NCI-H1436 (cell line): Measurements from ENCODE around the gene B4GALT1.
"Not testable (repeated sequence)": the region's sequence is repeated elsewhere in the genome, so short reads cannot be mapped to it uniquely, and the experiment has no call there.

Source experiments
- DNase-seq: peaks from one replicate; lab custom pipeline; 2025; lab: John Stamatoyannopoulos, UW

The B4GALT1 gene

DNA sequence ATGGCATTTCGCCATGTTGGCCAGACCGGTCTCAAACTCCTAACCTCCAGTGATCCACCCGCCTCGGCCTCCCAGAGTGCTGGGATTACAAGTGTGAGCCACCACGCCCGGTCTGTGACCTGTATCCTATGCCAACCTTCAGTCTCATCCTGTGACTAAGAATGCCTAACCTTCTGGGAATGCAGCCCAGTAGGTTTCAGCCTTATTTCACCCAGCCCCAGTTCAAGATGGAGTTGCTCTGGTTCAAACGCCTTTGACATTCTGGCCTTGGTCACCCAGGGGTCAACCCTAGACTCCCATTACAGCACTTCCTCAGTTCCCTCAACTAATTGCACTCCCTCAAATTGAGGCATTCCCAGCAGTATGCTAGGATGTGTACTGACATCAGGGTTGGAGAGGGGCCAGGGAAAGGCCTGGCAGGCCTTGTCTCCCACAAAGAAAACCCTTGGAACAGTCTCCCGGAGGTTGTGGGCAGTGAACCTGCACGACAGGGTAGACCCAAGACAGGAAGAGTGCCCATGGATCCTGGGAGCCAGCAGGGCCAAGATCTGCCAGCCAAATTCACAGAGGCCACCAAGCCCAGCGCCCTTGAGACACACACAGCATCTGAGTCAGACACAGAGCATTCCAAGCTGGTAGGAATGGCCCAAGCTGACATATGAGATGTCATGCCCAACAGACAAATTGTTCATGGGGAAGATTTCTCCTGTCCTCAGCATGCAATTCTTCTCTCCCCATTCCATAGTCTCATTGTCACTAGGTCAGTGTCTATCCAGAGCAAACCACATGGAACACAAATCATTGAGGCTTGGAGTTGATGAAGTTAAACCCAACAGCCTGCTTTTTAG lies 65.8 kb downstream of the B4GALT1 start:
- DNase-seq: no peak

DNA sequence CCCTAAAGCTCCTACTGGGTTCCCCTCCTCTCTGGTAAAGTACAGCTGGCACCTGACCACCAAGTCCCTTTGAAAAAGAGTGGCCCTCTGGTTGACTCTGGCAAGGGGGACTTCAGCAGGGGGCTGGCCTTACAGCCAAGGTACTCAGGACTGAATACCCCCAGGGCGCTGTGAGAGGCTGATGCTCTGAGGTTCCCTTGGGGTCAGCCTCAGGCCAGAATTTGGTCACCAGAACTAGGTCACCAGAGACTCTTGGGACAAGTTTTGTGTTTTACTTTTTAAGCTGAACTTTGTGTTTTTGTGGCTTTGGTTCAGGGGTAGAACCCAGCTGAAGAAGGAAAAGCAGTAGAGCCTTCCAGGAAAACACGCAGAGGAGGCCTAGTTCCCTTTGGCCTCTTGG lies 67.4 kb downstream of the B4GALT1 start:
- DNase-seq: no peak

DNA sequence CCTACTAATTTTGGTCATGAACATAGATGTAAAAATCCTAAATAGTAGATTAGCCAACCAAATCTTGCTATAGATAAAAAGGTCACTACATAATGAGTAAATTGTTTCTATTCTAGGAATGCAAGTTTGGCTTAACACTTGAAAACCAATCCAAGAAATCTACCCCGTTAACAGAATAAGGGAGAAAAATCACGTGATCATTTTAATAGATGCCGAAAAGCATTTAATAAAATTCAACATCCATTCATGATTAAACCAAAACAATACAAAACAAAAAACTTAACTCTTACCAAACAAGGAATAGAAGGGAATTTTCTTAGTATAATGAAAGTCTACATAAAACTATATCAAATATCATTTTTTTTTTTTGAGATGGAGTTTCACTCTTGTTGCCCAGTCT lies 69.9 kb downstream of the B4GALT1 start:
- no peak for DNase-seq

DNA sequence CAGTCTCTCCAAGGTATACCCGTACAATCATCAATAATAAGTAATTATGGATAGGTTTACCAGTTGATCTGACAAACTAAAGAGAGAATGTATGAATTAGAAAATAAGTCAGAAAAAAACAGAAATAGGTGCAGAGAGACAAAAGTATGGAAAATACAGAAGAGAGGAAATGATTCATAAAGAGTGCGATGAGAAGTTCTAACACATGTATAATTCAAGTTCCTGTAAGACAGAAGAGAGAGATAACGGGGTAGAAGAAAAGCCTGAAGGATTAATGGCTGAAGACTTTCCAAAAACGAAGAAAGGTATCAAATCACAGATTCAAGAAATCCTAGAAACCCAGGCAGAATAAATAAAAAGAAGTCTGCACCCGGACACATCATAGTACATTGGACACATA lies 74.5 kb downstream of the B4GALT1 start:
- DNase-seq: no peak

DNA sequence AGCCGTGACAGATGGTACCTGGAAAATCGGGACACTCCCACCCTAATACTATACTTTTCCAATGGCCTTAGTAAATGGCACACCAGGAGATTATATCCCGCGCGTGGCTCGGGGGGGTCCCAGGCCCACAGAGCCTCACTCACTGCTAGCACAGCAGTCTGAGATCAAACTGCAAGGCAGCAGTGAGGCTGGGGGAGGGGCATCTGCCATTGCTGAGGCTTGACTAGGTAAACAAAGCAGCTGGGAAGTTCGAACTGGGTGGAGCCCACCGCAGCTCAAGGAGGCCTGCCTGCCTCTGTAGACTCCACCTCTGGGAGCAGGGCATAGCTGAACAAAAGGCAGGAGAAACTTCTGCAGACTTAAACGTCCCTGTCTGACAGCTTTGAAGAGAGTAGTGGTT lies 81.5 kb downstream of the B4GALT1 start:
- not testable (repeated sequence) for DNase-seq

DNA sequence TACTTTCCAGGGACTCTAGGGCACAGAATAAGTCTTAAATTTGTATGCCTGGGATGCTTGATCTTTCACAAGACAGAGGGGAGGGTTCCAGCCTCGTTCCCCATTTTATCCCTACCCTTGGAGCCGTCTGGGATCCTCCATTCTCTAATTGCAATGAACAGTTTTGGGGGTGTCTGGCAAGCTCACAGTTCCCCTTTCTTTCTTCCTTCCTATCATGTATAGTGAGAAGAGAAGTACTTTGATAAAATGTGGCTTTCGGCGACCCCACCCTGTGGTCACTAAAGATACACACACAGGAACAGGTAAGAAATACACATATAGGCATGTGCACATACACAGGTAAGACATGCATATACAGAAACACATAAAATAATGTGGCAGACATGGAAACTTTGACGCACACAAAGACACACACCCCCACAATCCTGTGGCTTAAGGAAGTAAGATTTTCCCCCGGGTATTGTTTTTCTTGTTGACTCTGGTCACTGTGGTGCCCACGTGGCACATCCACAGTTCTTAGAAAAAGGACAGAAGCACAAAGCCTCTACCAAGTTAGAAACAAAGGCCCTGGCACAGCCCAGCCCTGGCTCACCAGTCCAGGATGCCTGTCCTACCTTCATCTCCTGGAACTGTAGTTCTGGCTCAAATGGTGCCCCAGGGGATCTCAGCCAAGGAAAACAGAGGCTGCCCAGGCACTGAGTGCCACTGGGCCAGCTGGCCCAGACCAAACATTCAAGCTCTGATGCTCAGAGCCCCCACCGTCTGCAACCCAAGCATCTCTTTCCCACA lies 84.4 kb downstream of the B4GALT1 start:
- DNase-seq: no peak

DNA sequence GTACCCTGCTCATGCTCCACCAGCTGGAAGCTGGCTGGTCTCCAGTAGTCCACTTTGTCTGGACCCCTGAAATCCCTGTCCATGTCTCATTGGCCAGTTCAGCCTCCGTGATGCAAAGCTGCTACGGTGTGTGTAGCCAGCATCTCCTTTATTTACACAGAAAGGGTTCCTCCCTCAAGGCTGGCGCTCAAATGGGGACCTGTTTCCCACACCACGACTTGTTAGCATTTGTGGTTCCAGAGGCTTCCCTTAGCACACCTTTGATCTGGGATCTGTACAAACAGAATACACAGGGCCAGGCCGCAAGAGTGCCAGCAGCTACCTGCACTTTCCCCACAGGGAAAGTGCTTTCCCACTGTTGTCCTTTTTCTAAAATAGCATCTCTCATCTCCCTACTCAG lies 85.0 kb downstream of the B4GALT1 start:
- DNase-seq: no peak

DNA sequence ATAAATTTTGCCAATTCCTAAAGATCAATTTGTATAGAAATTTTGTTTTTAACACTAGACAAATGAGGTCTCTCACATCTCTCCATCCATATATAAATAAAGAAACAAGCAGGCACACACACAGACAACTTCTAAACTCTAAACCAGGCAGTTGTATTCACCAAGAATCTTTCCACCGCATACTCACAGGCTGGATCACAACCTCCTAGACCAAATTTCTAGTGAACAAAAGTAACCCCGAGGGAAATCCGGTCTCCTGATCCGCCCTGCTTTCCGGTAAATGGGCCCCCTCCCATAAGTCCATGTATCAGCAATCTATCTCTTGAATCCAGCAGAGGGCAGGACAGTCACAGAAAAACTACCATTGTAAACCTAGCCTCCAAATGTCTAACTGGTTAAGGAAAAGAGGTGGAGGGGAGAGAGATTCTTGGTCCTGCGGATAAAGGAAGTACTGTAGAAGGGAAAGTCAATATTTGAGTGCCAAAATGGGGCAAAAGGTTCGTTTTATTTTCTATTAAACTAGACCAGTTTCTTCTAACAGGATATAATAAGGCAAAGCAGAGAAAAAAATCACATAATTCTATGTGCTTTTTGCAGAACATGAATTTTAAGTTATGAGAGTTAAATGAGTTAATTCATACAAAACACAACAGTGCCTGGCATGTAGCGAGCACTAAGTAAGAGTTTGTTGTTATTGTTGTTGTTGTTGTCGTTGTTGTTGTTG lies 85.8 kb downstream of the B4GALT1 start:
- DNase-seq: peak; percentile 78

DNA sequence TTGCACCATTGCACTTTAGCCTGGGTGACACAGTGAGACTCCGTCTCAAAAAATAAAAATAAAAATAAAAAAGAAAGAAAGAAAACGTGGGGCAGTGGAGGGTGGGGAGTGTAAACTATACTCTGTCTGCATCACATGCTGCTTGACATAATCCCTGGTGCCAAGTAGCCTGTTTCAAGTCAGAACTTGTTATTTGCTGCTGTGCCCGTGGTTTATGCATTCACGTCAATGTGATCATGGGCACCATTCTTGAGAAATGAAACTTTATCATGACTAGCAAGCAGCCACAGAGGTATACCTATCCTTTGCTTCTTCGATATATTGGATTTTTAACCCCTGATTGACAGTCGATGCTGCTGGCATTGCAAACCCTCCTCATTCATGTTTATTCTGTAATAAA lies 86.6 kb downstream of the B4GALT1 start:
- DNase-seq: no peak

DNA sequence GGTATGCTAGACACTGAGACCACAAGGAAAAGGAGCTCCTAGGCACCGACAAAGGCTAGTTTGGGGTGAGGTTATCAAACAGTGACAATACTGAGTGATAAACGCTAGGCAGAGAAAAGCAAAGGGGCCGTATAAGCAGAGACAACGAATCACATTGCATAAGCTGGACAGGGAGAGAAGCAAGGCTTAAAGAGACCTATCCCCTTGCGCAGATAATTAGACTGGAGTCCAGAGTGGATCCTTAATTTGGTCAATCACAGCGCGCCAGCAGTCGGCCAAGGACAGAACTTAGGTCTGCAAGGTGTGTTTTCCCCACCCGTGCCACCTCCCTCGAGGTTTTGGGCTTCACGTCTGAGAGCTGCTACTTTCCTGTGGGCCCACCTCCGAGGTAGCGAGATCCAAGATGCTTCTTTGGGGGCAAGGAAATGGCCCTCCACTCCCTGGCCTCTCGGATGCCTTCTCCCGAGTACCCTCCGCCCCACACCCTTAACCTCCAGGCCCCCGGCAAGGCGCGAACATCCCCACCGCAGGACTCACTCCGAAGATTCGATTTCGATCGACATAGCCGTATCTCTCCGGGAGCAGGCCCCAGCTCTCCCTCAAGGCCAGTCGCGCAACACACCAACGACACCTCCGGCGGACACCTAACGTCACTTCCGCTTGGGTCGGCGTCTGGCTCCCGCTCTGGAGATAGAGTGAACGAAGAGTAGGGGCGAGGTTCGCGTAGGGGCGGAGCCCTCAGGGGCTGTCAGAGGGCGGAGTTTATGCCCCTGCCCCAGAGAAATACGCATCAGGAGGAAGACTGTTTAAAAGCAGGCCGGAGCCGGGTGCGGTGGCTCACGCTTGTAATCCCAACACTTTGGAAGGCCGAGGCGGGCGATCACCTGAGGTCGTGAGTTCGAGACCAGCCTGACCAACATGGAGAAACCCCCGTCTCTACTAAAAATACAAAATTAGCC lies 90.8 kb downstream of the B4GALT1 start, which contains the start of gene SMU1:
SMU1 (minus strand) TSS at position 629 of the 959 bp plus-strand sequence; CDS start at position 563, 66 bp downstream.
- peak; percentile 98 for DNase-seq

DNA sequence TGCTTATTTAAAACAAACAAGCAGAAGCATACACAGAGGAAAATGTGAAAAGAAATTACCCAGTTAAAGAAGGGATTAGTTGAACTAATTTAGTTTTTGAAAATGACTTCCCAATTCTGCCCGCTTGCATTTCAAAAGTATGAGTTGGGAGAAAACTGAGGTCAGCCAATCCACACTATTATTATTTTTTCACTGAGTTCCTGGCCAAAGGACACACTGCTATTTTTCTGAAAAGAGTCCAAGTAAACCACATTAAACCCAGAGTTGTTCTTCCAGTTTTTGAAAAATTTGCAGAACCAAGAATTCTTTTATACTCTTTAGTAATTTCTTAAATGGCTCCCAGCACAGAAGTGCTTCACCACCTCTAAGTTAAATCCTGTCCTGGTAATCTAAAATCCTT lies 98.1 kb downstream of the B4GALT1 start:
- no peak for DNase-seq

DNA sequence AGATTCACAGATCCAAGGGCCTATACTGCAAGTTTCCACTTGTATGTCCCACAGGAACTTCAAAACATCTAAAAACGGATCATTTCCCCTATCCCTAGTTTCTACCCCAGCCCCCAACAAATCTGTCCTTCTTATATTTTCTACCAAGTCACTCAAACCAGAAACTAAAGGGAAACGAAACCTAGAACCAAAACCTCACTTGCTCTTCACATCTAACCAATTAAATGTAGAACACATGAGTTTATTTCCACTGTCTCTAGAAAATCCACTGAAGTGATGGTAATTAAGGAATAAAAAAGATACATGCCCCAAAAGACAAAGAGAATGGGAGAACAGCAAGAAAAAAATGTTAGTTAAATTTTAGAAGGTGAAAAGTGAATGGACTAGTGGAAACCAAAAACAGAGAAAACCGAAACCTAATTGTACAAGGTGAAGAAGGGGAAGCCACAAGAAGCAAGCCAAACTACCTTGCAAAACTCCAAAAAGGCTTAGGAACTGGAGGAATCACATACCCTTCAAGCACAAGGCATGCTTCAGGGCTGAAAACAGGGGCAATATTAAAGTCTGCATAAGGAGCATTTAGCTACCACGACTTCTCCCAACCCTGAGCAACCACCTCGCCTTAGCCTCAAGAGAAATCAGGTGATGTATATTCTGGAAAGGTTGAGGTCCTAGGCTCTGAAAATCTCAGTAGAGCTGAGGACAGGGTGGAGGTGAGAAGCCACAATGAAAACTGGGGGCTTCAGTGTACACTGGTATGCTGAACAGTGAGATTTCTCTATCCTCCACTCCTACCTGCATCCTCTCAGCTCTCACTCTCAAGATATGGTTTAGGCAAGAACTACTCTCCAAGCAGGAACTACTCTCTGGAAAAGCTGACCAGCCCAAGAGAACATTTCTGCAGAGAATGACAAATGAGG lies 101.7 kb downstream of the B4GALT1 start:
- no peak for DNase-seq
